HG03457 (cell line): Measurements from ENCODE around the gene DCTN2.
A peak's percentile ranks its signal among the peaks of the same experiment; 100 is the strongest.
"Not testable (repeated sequence)": the region's sequence is repeated elsewhere in the genome, so short reads cannot be mapped to it uniquely, and the experiment has no call there.

Source experiments
- ATAC-seq: cut with Tn5 transposase; IDR thresholded peaks from one replicate; pipeline ENCODE4 v1.9.1; 2021; ENCODE audit warnings: moderate number of reproducible peaks; ENCODE audit not compliant: unreplicated experiment

The DCTN2 gene

GRCh38 chr12:57529831-57530230 is 17.2 kb downstream of the DCTN2 start:
- no peak for ATAC-seq

- no peak for ATAC-seq
Measured at GRCh38 chr12:57528831-57529555, 18.0 kb downstream of the DCTN2 start.

GRCh38 chr12:57528176-57528575 is 18.8 kb downstream of the DCTN2 start:
- ATAC-seq = no peak

GRCh38 chr12:57527184-57527583 is 19.8 kb downstream of the DCTN2 start:
- ATAC-seq = no peak

GRCh38 chr12:57526477-57527126 is 20.4 kb downstream of the DCTN2 start:
- no peak for ATAC-seq

- ATAC-seq = no peak
Measured at GRCh38 chr12:57525615-57526383, 21.2 kb downstream of the DCTN2 start.

GRCh38 chr12:57524814-57525614 is 22.0 kb downstream of the DCTN2 start:
- ATAC-seq = no peak

- ATAC-seq = no peak
Measured at GRCh38 chr12:57523706-57524614, 23.0 kb downstream of the DCTN2 start.

- ATAC-seq = no peak
Measured at GRCh38 chr12:57522887-57523705, 23.9 kb downstream of the DCTN2 start.

GRCh38 chr12:57522011-57522886 is 24.7 kb downstream of the DCTN2 start, which contains the start of gene MBD6:
Gene MBD6, plus strand, starts transcription at chr12:57522824. Its CDS starts 1,480 bp downstream, at chr12:57524304.
- peak; percentile 25 for ATAC-seq

- no peak for ATAC-seq
Measured at GRCh38 chr12:57521525-57522010, 25.4 kb downstream of the DCTN2 start.

- ATAC-seq = peak; percentile 53
Measured at GRCh38 chr12:57520053-57520818, 26.8 kb downstream of the DCTN2 start, which contains the start of gene DDIT3. Gene DDIT3, minus strand, starts transcription at chr12:57520514. Its CDS starts 3,108 bp downstream, at chr12:57517406.

- peak; percentile 3 for ATAC-seq
Measured at GRCh38 chr12:57519796-57520052, 27.3 kb downstream of the DCTN2 start.

GRCh38 chr12:57518920-57519795 is 27.8 kb downstream of the DCTN2 start:
- ATAC-seq = no peak

GRCh38 chr12:57518176-57518919 is 28.6 kb downstream of the DCTN2 start:
- ATAC-seq = no peak

GRCh38 chr12:57517718-57518117 is 29.3 kb downstream of the DCTN2 start:
- not testable (repeated sequence) for ATAC-seq
